Keratinocyte (primary cell): Measurements from ENCODE around the gene ABCC6. TPM values are rescaled to one million over a fixed set of nuclear protein-coding genes. Genes with fewer than 3 reads are reported as not detected.

ENCODE experiments used
- DNase-seq: peaks from one replicate; pipeline ENCODE4 v3.0.0-alpha.2; 2011; ENCODE audit warnings: low read depth, missing footprints, low spot score
- FAIRE-seq: peaks from 2 replicates; lab custom pipeline; 2011; peaks lifted over from hg19 to GRCh38; lab: Jason Lieb, UNC
- H2AFZ ChIP-seq: 2 replicates; pipeline ENCODE4 v1.6.0; 2012; ENCODE audit warnings: low read length, control low read depth, inconsistent platforms; ENCODE audit not compliant: control insufficient read depth
- H3K27ac ChIP-seq: 2 replicates; pipeline ENCODE4 v1.5.1; 2011; ENCODE audit warnings: low read length; ENCODE audit not compliant: control insufficient read depth, insufficient read depth
- H3K27me3 ChIP-seq: 3 replicates; pipeline ENCODE4 v1.6.0; 2011; ENCODE audit warnings: low read length; ENCODE audit not compliant: control insufficient read depth, insufficient read depth; ENCODE audit errors: extremely low read depth
- H3K36me3 ChIP-seq, 2 experiments: 2 replicates in 1 of 2; 3 replicates in 1 of 2; pipeline ENCODE4 v1.5.1; 2011; ENCODE audit warnings: low read length in 2 of 2, mild to moderate bottlenecking in 1 of 2; ENCODE audit not compliant: control insufficient read depth in 2 of 2, insufficient read depth in 2 of 2; ENCODE audit errors: extremely low read depth in 1 of 2
- H3K4me1 ChIP-seq: 3 replicates; pipeline ENCODE4 v1.5.1; 2011; ENCODE audit warnings: low read length; ENCODE audit not compliant: control insufficient read depth, insufficient read depth; ENCODE audit errors: extremely low read depth
- H3K4me2 ChIP-seq: 3 replicates; pipeline ENCODE4 v1.6.0; 2011; ENCODE audit warnings: low read depth, low read length; ENCODE audit not compliant: control insufficient read depth, insufficient read depth; ENCODE audit errors: extremely low read depth
- H3K4me3 ChIP-seq, 3 experiments: fragments of 200-600 bp in 1 of 3; sonication (generic) in 1 of 3; 2 replicates in 2 of 3; 3 replicates in 1 of 3; pipeline ENCODE4 v1.5.1; 2011 to 2016; ENCODE audit warnings: low read length in 3 of 3, mild to moderate bottlenecking in 3 of 3, control low read depth in 2 of 3, inconsistent platforms in 1 of 3, low read depth in 1 of 3, mixed read lengths in 1 of 3, mixed run types in 1 of 3, moderate library complexity in 1 of 3; ENCODE audit not compliant: control insufficient read depth in 2 of 3, insufficient read depth in 2 of 3; ENCODE audit errors: extremely low read depth in 1 of 3
- H3K79me2 ChIP-seq: 2 replicates; pipeline ENCODE4 v1.6.0; 2012; ENCODE audit warnings: low read length; ENCODE audit not compliant: control insufficient read depth, insufficient read depth
- H3K9ac ChIP-seq: 3 replicates; pipeline ENCODE4 v1.6.0; 2011; ENCODE audit warnings: low read length; ENCODE audit not compliant: control insufficient read depth, insufficient read depth; ENCODE audit errors: extremely low read depth
- H3K9me1 ChIP-seq: 3 replicates; pipeline ENCODE4 v1.6.0; 2011; ENCODE audit warnings: low read length; ENCODE audit not compliant: control insufficient read depth, insufficient read depth; ENCODE audit errors: extremely low read depth
- H3K9me3 ChIP-seq: 2 replicates; pipeline ENCODE4 v1.5.1; 2012; ENCODE audit warnings: low read depth, low read length; ENCODE audit not compliant: control insufficient read depth
- H4K20me1 ChIP-seq: 3 replicates; pipeline ENCODE4 v1.6.0; 2011; ENCODE audit warnings: low read length; ENCODE audit not compliant: control insufficient read depth, insufficient read depth; ENCODE audit errors: extremely low read depth
- CTCF ChIP-seq, 3 experiments: IDR thresholded peaks in 1 of 3; conservative IDR thresholded peaks in 1 of 3; optimal IDR thresholded peaks in 1 of 3; 2 replicates in 2 of 3; 3 replicates in 1 of 3; pipeline versions ENCODE3 to v1.5.1; 2011; ENCODE audit warnings: low read length in 3 of 3, mild to moderate bottlenecking in 3 of 3, moderate library complexity in 2 of 3, control low read depth in 1 of 3, inconsistent platforms in 1 of 3; ENCODE audit not compliant: insufficient read depth in 2 of 3; ENCODE audit errors: extremely low read depth in 1 of 3
- EZH2 ChIP-seq: IDR thresholded peaks from one replicate; pipeline ENCODE4 v1.6.1; 2012; ENCODE audit warnings: inconsistent platforms, mild to moderate bottlenecking, low read length, moderate library complexity
- dilution Hi-C: fragments of 300-500 bp; cut with MboI; formaldehyde crosslinking; loops from one replicate; pipeline ENCODE4 v1.7.0; 2020; ENCODE audit warnings: low sequenced_read_pairs; ENCODE audit not compliant: extremely low pct_ligation_motif_present
- polyA plus RNA-seq, 5 experiments: library from polyadenylated mRNA; depleted of rRNA in 3 of 5; stranded (reverse) in 3 of 5; stranded (forward) in 1 of 5; unstranded in 1 of 5; fragments of >200 nt; gene quantifications; 1 replicate in 1 of 5; 2 replicates in 3 of 5; 3 replicates in 1 of 5; pipeline versions ENCODE4 v1.2.1 to v1.2.3, GENCODE V29; 2011 to 2012; ENCODE audit warnings: missing spikeins in 2 of 5, low read depth in 1 of 5, low replicate concordance in 1 of 5

ABCC6 gene
- polyA plus RNA-seq, 1 donor (not counting 4 experiments of a cell fraction or from before 2014, with no cell fraction given) = not detected

- no peaks in the 10 kb centered on the region for H3K9me1 ChIP-seq
- H3K9me3 ChIP-seq = peaks cover 5% of the 10 kb centered on the region
- H3K9ac ChIP-seq = no peak overlapping the region
- no peaks in the 10 kb centered on the region for H3K79me2 ChIP-seq
- H4K20me1 ChIP-seq = no peaks in the 10 kb centered on the region
- H3K27ac ChIP-seq = no peak overlapping the region
- peak; percentile 41 for FAIRE-seq
- no peaks in the 10 kb centered on the region for H3K4me1 ChIP-seq
- DNase-seq = no peak
- dilution Hi-C loops = no loop called here
- no peak overlapping the region for H3K4me2 ChIP-seq
- TF ChIP-seq CTCF (optimal IDR thresholded peaks at IDR 0.05 in 1 of 3, IDR thresholded peaks at IDR 0.05 in 1 of 3, conservative IDR thresholded peaks at IDR 0.05 in 1 of 3; ENCODE audit: extremely low read depth in 1 of 3, insufficient read depth in 2 of 3, low read length in 3 of 3) (no peak), EZH2 (no peak)
- no peak overlapping the region for H3K4me3 ChIP-seq
- H3K27me3 ChIP-seq = no peaks in the 10 kb centered on the region
- no peaks in the 10 kb centered on the region for H3K36me3 ChIP-seq
- no peak overlapping the region for H2AFZ ChIP-seq
These were observed 64.4 kb downstream of the ABCC6 start for GRCh38 chr16:16158741-16159374.

GRCh38 chr16:16158082-16158658 lies 65.1 kb downstream of the ABCC6 start:
- Histone ChIP-seq H3K27me3 (no peaks in the 10 kb centered on the region), H3K9ac (no peak overlapping the region), H3K27ac (no peak overlapping the region), H3K4me3 (no peak overlapping the region), H3K9me1 (no peaks in the 10 kb centered on the region), H3K9me3 (peaks cover 5% of the 10 kb centered on the region), H3K4me1 (no peaks in the 10 kb centered on the region), H3K36me3 (no peaks in the 10 kb centered on the region), H4K20me1 (no peaks in the 10 kb centered on the region), H3K79me2 (no peaks in the 10 kb centered on the region), H2AFZ (no peak overlapping the region), H3K4me2 (no peak overlapping the region)
- no peak for DNase-seq
- no peak for FAIRE-seq
- TF ChIP-seq CTCF (optimal IDR thresholded peaks at IDR 0.05 in 1 of 3, IDR thresholded peaks at IDR 0.05 in 1 of 3, conservative IDR thresholded peaks at IDR 0.05 in 1 of 3; ENCODE audit: extremely low read depth in 1 of 3, insufficient read depth in 2 of 3, low read length in 3 of 3) (no peak), EZH2 (no peak)
- dilution Hi-C loops = no loop called here
